ENCODE data around the gene PTCH1. TPM values are rescaled to one million over a fixed set of nuclear protein-coding genes. Genes with fewer than 3 reads are reported as not detected.

The PTCH1 gene
- total and polyA plus RNA-seq, 10 of the 15 experiments (the other 5 are each of a cell fraction or from before 2014, with no cell fraction given) = 0.16 to 6.1 (median 2.6) TPM

- ChIA-PET SMC1A (ENCODE audit: uncharacterized antibody, unreplicated experiment) (interaction anchor here (0.9 kb wide), 1 partner anchor 37 kb away, joined by 3 read pairs; no protein-coding TSS in a partner anchor), CTCF (no interaction called here), POLR2A (no interaction called here), RAD21 (ENCODE audit: unreplicated experiment) (no interaction called here)
- H2AFZ ChIP-seq (ENCODE audit: control insufficient read depth, low read depth, low read length) = no peak overlapping the region
- BruUV-seq (replicated peaks) = no TSS peak
- peaks cover 12% of the 10 kb centered on the region for H3K4me1 ChIP-seq (ENCODE audit: control insufficient read depth, insufficient read depth, low read length)
- H3K27me3 ChIP-seq (replicated peaks in 1 of 2; ENCODE audit: control insufficient read depth in 2 of 2, insufficient read depth in 2 of 2, low read length in 1 of 2) = no peaks in the 10 kb centered on the region
- H3K4me2 ChIP-seq (ENCODE audit: control insufficient read depth, insufficient read depth) = no peak overlapping the region
- FAIRE-seq = no peak
- TF ChIP-seq ZNF622 (IDR thresholded peaks at IDR 0.05) (no peak), CEBPB (IDR thresholded peaks at IDR 0.05; ENCODE audit: borderline replicate concordance in 1 of 2, low read depth in 2 of 2, low read length in 2 of 2) (no peak), MEF2A (IDR thresholded peaks at IDR 0.05; ENCODE audit: insufficient read depth, low read depth, low read length) (no peak), BCL11A (IDR thresholded peaks at IDR 0.05; ENCODE audit: low read depth, low read length) (no peak), JUND (IDR thresholded peaks at IDR 0.05; ENCODE audit: low read depth, low read length) (no peak), PML (IDR thresholded peaks at IDR 0.05; ENCODE audit: low read length) (no peak), ZNF24 (IDR thresholded peaks at IDR 0.05) (no peak), ZNF274 (IDR thresholded peaks at IDR 0.05; ENCODE audit: insufficient read depth, insufficient read length) (no peak), NR2F1 (conservative IDR thresholded peaks at IDR 0.05) (no peak), POLR2AphosphoS2 (IDR thresholded peaks at IDR 0.05; ENCODE audit: low read depth, low read length) (no peak), MEF2B (IDR thresholded peaks at IDR 0.05; ENCODE audit: partially characterized antibody, poor library complexity, severe bottlenecking) (no peak), POLR2A (IDR thresholded peaks at IDR 0.05; ENCODE audit: low read depth, low read length) (no peak), NKRF (conservative IDR thresholded peaks at IDR 0.05) (no peak), FOXK2 (IDR thresholded peaks at IDR 0.05) (no peak)
- TF ChIP-seq, protein P1, sequence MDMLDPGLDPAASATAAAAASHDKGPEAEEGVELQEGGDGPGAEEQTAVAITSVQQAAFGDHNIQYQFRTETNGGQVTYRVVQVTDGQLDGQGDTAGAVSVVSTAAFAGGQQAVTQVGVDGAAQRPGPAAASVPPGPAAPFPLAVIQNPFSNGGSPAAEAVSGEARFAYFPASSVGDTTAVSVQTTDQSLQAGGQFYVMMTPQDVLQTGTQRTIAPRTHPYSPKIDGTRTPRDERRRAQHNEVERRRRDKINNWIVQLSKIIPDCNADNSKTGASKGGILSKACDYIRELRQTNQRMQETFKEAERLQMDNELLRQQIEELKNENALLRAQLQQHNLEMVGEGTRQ (IDR thresholded peaks at IDR 0.05; ENCODE audit: borderline replicate concordance, low read depth, low read length) = no peak
- no peak overlapping the region for H3K4me3 ChIP-seq
- peaks cover 3% of the 10 kb centered on the region; the same call in 1 of the 2 replicates for H3K79me2 ChIP-seq (ENCODE audit: control insufficient read depth, insufficient read depth, low read length)
- WGBS (ENCODE audit: insufficient coverage, insufficient replicate concordance, low lambda C conversion rate, missing lambda C conversion rate) = 98% methylated on average over 12 of the region's 12 CpGs
- DNase-seq (ENCODE audit: low read depth, low spot score) = no peak
- in situ Hi-C loops (cut with MboI) (no loop called here), intact Hi-C loops (cut with micrococcal nuclease; ENCODE audit: unreplicated experiment) (no loop called here)
- H3K36me3 ChIP-seq (ENCODE audit: control insufficient read depth in 2 of 2, insufficient read depth in 2 of 2, low read length in 1 of 2) = peaks cover 2 to 15% of the 10 kb centered on the region in 2 experiments; a peak in 3 of 4 replicates
- no peak overlapping the region for H3K27ac ChIP-seq (ENCODE audit: control insufficient read depth, insufficient read depth)
- H3K9ac ChIP-seq (ENCODE audit: control insufficient read depth, insufficient read depth, low read length) = no peak overlapping the region
- ATAC-seq = no peak
- H4K20me1 ChIP-seq (ENCODE audit: control insufficient read depth, insufficient read depth) = 0 out of 2 replicates have a peak, but pooled peaks cover 2% of the 10 kb centered on the region
- no peaks in the 10 kb centered on the region for H3K9me3 ChIP-seq (replicated peaks; ENCODE audit: control insufficient read depth, insufficient read depth, low read length)
Observed at GRCh38 chr9:95457769-95458168, 59.0 kb downstream of the PTCH1 start.

Measured in GM12878 (cell line).